NCI-H2171 (cell line): Measurements from ENCODE around the gene YPEL3.

Source experiments
- DNase-seq: peaks from one replicate; lab custom pipeline; 2025; lab: John Stamatoyannopoulos, UW

YPEL3 gene

GRCh38 chr16:30090610-30091331 lies 5.2 kb downstream of the YPEL3 start:
- no peak for DNase-seq

- no peak for DNase-seq
Measured at GRCh38 chr16:30088832-30089624, 7.0 kb downstream of the YPEL3 start.

GRCh38 chr16:30088237-30088831 lies 7.7 kb downstream of the YPEL3 start:
- no peak for DNase-seq

- DNase-seq, result no peak
Measured at GRCh38 chr16:30087181-30087898, 8.7 kb downstream of the YPEL3 start.

GRCh38 chr16:30086291-30087140 lies 9.5 kb downstream of the YPEL3 start:
- no peak for DNase-seq

- no peak for DNase-seq
Measured at GRCh38 chr16:30085820-30086219, 10.2 kb downstream of the YPEL3 start.

GRCh38 chr16:30085247-30085646 lies 10.8 kb downstream of the YPEL3 start:
- DNase-seq, result no peak

- DNase-seq, result no peak
Measured at GRCh38 chr16:30084816-30085159, 11.2 kb downstream of the YPEL3 start.

- DNase-seq, result no peak
Measured at GRCh38 chr16:30084096-30084815, 11.8 kb downstream of the YPEL3 start.

- no peak for DNase-seq
Measured at GRCh38 chr16:30083216-30084055, 12.6 kb downstream of the YPEL3 start.

- no peak for DNase-seq
Measured at GRCh38 chr16:30082545-30083090, 13.4 kb downstream of the YPEL3 start.

GRCh38 chr16:30079480-30079879 lies 16.5 kb downstream of the YPEL3 start:
- DNase-seq, result peak; percentile 41

GRCh38 chr16:30078744-30079143 lies 17.3 kb downstream of the YPEL3 start:
- no peak for DNase-seq

- DNase-seq, result no peak
Measured at GRCh38 chr16:30077656-30078055, 18.4 kb downstream of the YPEL3 start.

GRCh38 chr16:30076276-30076791 lies 19.7 kb downstream of the YPEL3 start:
- no peak for DNase-seq

- DNase-seq, result peak; percentile 81
Measured at GRCh38 chr16:30075503-30076275, 20.3 kb downstream of the YPEL3 start, which contains the start of gene PPP4C. Gene PPP4C (plus strand): TSS chr16:30075994. CDS start chr16:30076378, 384 bp downstream.

GRCh38 chr16:30070490-30070889 lies 25.5 kb downstream of the YPEL3 start:
- no peak for DNase-seq
